GM19397 (cell line): Measurements from ENCODE around the gene COTL1.
A peak's percentile ranks its signal among the peaks of the same experiment; 100 is the strongest.

ENCODE experiments used
- ATAC-seq: cut with Tn5 transposase; IDR thresholded peaks from one replicate; pipeline ENCODE4 v1.9.1; 2021; ENCODE audit warnings: mild to moderate bottlenecking, moderate library complexity; ENCODE audit not compliant: unreplicated experiment

COTL1 gene

GRCh38 chr16:84617791-84618580 lies at the start of gene COTL1:
Gene COTL1, minus strand, starts transcription at chr16:84618078. Its CDS starts 164 bp downstream, at chr16:84617914.
- ATAC-seq: peak; percentile 83

GRCh38 chr16:84665843-84666242 lies 48.0 kb upstream of the COTL1 start:
- no peak for ATAC-seq

GRCh38 chr16:84665359-84665758 lies 47.5 kb upstream of the COTL1 start:
- ATAC-seq: no peak

- peak; percentile 84 for ATAC-seq
These were observed 45.7 kb upstream of the COTL1 start for GRCh38 chr16:84663433-84664101.

GRCh38 chr16:84662471-84662870 lies 44.6 kb upstream of the COTL1 start:
- ATAC-seq: no peak

GRCh38 chr16:84661418-84662060 lies 43.7 kb upstream of the COTL1 start:
- ATAC-seq: no peak

- ATAC-seq: no peak
These were observed 43.1 kb upstream of the COTL1 start for GRCh38 chr16:84660973-84661372.

- ATAC-seq: no peak
These were observed 41.9 kb upstream of the COTL1 start for GRCh38 chr16:84659656-84660300.

- ATAC-seq: no peak
These were observed 40.8 kb upstream of the COTL1 start for GRCh38 chr16:84658690-84659089.

GRCh38 chr16:84657229-84657837 lies 39.5 kb upstream of the COTL1 start:
- ATAC-seq: no peak

- ATAC-seq: no peak
These were observed 38.8 kb upstream of the COTL1 start for GRCh38 chr16:84656649-84657048.

- ATAC-seq: no peak
These were observed 37.1 kb upstream of the COTL1 start for GRCh38 chr16:84654998-84655397.

- ATAC-seq: no peak
These were observed 36.4 kb upstream of the COTL1 start for GRCh38 chr16:84654238-84654637.

GRCh38 chr16:84652566-84652965 lies 34.7 kb upstream of the COTL1 start:
- ATAC-seq: no peak

- ATAC-seq: no peak
These were observed 32.4 kb upstream of the COTL1 start for GRCh38 chr16:84650062-84650991.

GRCh38 chr16:84649511-84649861 lies 31.6 kb upstream of the COTL1 start:
- ATAC-seq: no peak

GRCh38 chr16:84648595-84649510 lies 31.0 kb upstream of the COTL1 start:
- ATAC-seq: peak; percentile 70

- peak; percentile 79 for ATAC-seq
These were observed 30.1 kb upstream of the COTL1 start, which contains the start of gene KLHL36 for GRCh38 chr16:84647828-84648594. Gene KLHL36, plus strand, starts transcription at chr16:84648511. Its CDS starts 2,357 bp downstream, at chr16:84650868.
